Bronchial epithelial cell (primary cell): Measurements from ENCODE around the gene NR2F1-AS1. TPM values are rescaled to one million over a fixed set of nuclear protein-coding genes. Genes with fewer than 3 reads are reported as not detected.

ENCODE experiments used
- DNase-seq: peaks from one replicate; pipeline ENCODE4 v3.0.0-alpha.2; 2010; ENCODE audit warnings: low read depth
- FAIRE-seq: peaks from 2 replicates; lab custom pipeline; 2011; peaks lifted over from hg19 to GRCh38; lab: Jason Lieb, UNC
- H3K27me3 ChIP-seq: 2 replicates; pipeline ENCODE4 v1.5.1; 2011; ENCODE audit warnings: low read length; ENCODE audit not compliant: control insufficient read depth, insufficient read depth
- H3K36me3 ChIP-seq: 2 replicates; pipeline ENCODE4 v1.5.1; 2011; ENCODE audit warnings: low read length; ENCODE audit not compliant: control insufficient read depth, insufficient read depth
- H3K4me3 ChIP-seq: 2 replicates; pipeline ENCODE4 v1.5.1; 2011; ENCODE audit warnings: mild to moderate bottlenecking, low read depth, low read length, control low read depth
- CTCF ChIP-seq: IDR thresholded peaks from 2 replicates; pipeline ENCODE4 v1.5.1; 2011; ENCODE audit warnings: mild to moderate bottlenecking, moderate library complexity, low read length, control low read depth, inconsistent platforms; ENCODE audit not compliant: insufficient read depth, severe bottlenecking
- total RNA-seq: library from RNA; depleted of rRNA; stranded (reverse); fragments of >200 nt; gene quantifications from 2 replicates; pipeline ENCODE4 v1.2.1, GENCODE V29; 2014

The NR2F1-AS1 gene
- total RNA-seq, 1 donor from 2014 or later = 1.1 TPM

GRCh38 chr5:93385655-93386054, 195.4 kb downstream of the NR2F1-AS1 start:
- FAIRE-seq (no peak), DNase-seq (peak; percentile 46)
- H3K27me3 ChIP-seq = no peaks in the 10 kb centered on the region
- TF ChIP-seq CTCF = no peak
- no peak overlapping the region for H3K4me3 ChIP-seq
- H3K36me3 ChIP-seq = no peaks in the 10 kb centered on the region

- no peaks in the 10 kb centered on the region for H3K27me3 ChIP-seq
- TF ChIP-seq CTCF = no peak
- H3K4me3 ChIP-seq = no peak overlapping the region
- DNase-seq (no peak), FAIRE-seq (no peak)
- no peaks in the 10 kb centered on the region for H3K36me3 ChIP-seq
Measured at GRCh38 chr5:93384995-93385394, 196.0 kb downstream of the NR2F1-AS1 start.

GRCh38 chr5:93384026-93384425, 197.0 kb downstream of the NR2F1-AS1 start:
- FAIRE-seq (no peak), DNase-seq (no peak)
- no peak overlapping the region for H3K4me3 ChIP-seq
- H3K36me3 ChIP-seq = no peaks in the 10 kb centered on the region
- H3K27me3 ChIP-seq = no peaks in the 10 kb centered on the region
- no peak for TF ChIP-seq CTCF

- FAIRE-seq = no peak
- DNase-seq = no peak
- no peak for TF ChIP-seq CTCF
- H3K4me3 ChIP-seq = no peak overlapping the region
- H3K27me3 ChIP-seq = no peaks in the 10 kb centered on the region
- no peaks in the 10 kb centered on the region for H3K36me3 ChIP-seq
Measured at GRCh38 chr5:93382188-93382825, 198.7 kb downstream of the NR2F1-AS1 start.

- DNase-seq (no peak), FAIRE-seq (no peak)
- Histone ChIP-seq H3K4me3 (no peak overlapping the region), H3K27me3 (no peaks in the 10 kb centered on the region), H3K36me3 (no peaks in the 10 kb centered on the region)
- TF ChIP-seq CTCF = no peak
Measured at GRCh38 chr5:93381057-93381456, 200.0 kb downstream of the NR2F1-AS1 start.

GRCh38 chr5:93378073-93378472, 202.9 kb downstream of the NR2F1-AS1 start:
- DNase-seq (peak; percentile 88), FAIRE-seq (no peak)
- Histone ChIP-seq H3K4me3 (no peak overlapping the region), H3K27me3 (no peaks in the 10 kb centered on the region), H3K36me3 (no peaks in the 10 kb centered on the region)
- no peak for TF ChIP-seq CTCF
